NCI-H510A (cell line): ENCODE results near the gene CRHBP.
A peak's percentile ranks its signal among the peaks of the same experiment; 100 is the strongest.
"Not testable (repeated sequence)": the region's sequence is repeated elsewhere in the genome, so short reads cannot be mapped to it uniquely, and the experiment has no call there.

ENCODE experiments used
- DNase-seq: peaks from one replicate; lab custom pipeline; 2025; lab: John Stamatoyannopoulos, UW

The CRHBP gene

GRCh38 chr5:76958991-76959767, 6.3 kb downstream of the CRHBP start:
- DNase-seq, result no peak

GRCh38 chr5:76960004-76960625, 7.3 kb downstream of the CRHBP start:
- no peak for DNase-seq

GRCh38 chr5:76964060-76964459, 11.2 kb downstream of the CRHBP start:
- DNase-seq, result no peak

- DNase-seq, result no peak
Observed at GRCh38 chr5:76971511-76971910, 18.7 kb downstream of the CRHBP start.

GRCh38 chr5:76972689-76973088, 19.8 kb downstream of the CRHBP start:
- no peak for DNase-seq

- no peak for DNase-seq
Observed at GRCh38 chr5:76974785-76975184, 21.9 kb downstream of the CRHBP start.

- DNase-seq, result no peak
Observed at GRCh38 chr5:76978869-76979268, 26.0 kb downstream of the CRHBP start.

GRCh38 chr5:76980518-76981144, 27.8 kb downstream of the CRHBP start:
- DNase-seq, result no peak

- DNase-seq, result no peak
Observed at GRCh38 chr5:76982450-76982849, 29.6 kb downstream of the CRHBP start.

GRCh38 chr5:76983468-76983867, 30.6 kb downstream of the CRHBP start:
- DNase-seq, result no peak

GRCh38 chr5:76986825-76987526, 34.1 kb downstream of the CRHBP start:
- peak; percentile 1 for DNase-seq

GRCh38 chr5:76990899-76991459, 38.1 kb downstream of the CRHBP start:
- no peak for DNase-seq

GRCh38 chr5:76993436-76993835, 40.6 kb downstream of the CRHBP start:
- DNase-seq, result not testable (repeated sequence)

GRCh38 chr5:76994337-76994736, 41.5 kb downstream of the CRHBP start:
- no peak for DNase-seq

GRCh38 chr5:76998251-76998650, 45.4 kb downstream of the CRHBP start:
- not testable (repeated sequence) for DNase-seq

- no peak for DNase-seq
Observed at GRCh38 chr5:76999451-76999850, 46.6 kb downstream of the CRHBP start.

GRCh38 chr5:77003246-77003645, 50.4 kb downstream of the CRHBP start:
- no peak for DNase-seq

- no peak for DNase-seq
Observed at GRCh38 chr5:77006124-77006523, 53.3 kb downstream of the CRHBP start.

GRCh38 chr5:77008413-77008812, 55.6 kb downstream of the CRHBP start:
- no peak for DNase-seq

- DNase-seq, result no peak
Observed at GRCh38 chr5:77010243-77010642, 57.4 kb downstream of the CRHBP start.

GRCh38 chr5:77011498-77011897, 58.7 kb downstream of the CRHBP start:
- DNase-seq, result no peak

GRCh38 chr5:77012601-77013000, 59.8 kb downstream of the CRHBP start:
- DNase-seq, result no peak
